ENCODE results near the gene DONSON. TPM values are rescaled to one million over a fixed set of nuclear protein-coding genes. Genes with fewer than 3 reads are reported as not detected.

DONSON gene
- total RNA-seq, 1 donor from 2014 or later: 6.5 TPM

GRCh38 chr21:33541756-33542639, 46.5 kb downstream of the DONSON start, which contains the start of gene GART:
Gene GART (minus strand): TSS chr21:33542117. CDS start chr21:33539315, 2,802 bp downstream.
- peak; percentile 86 for DNase-seq (ENCODE audit: low spot score)

GRCh38 chr21:33541105-33541711, 47.3 kb downstream of the DONSON start:
- DNase-seq (ENCODE audit: low spot score): no peak

GRCh38 chr21:33540711-33541104, 47.8 kb downstream of the DONSON start:
- DNase-seq (ENCODE audit: low spot score): no peak

- DNase-seq (ENCODE audit: low spot score): no peak
Observed at GRCh38 chr21:33539616-33540015, 48.9 kb downstream of the DONSON start.

GRCh38 chr21:33537212-33537611, 51.3 kb downstream of the DONSON start:
- no peak for DNase-seq (ENCODE audit: low spot score)

GRCh38 chr21:33531007-33531406, 57.5 kb downstream of the DONSON start:
- no peak for DNase-seq (ENCODE audit: low spot score)

Other genes starting within 250 kb of the DONSON start
- 59.0 TPM for gene IFNGR2, start 185.3 kb downstream of the DONSON start, total RNA-seq
- 84.5 TPM for gene TMEM50B, start 108.7 kb downstream of the DONSON start, total RNA-seq
- gene DNAJC28, start 97.0 kb downstream of the DONSON start, total RNA-seq: 1.2 TPM
- 103 TPM for gene GART, start 46.6 kb downstream of the DONSON start, total RNA-seq
- 390 TPM for gene SON, start 45.6 kb downstream of the DONSON start, total RNA-seq
- gene CRYZL1, start 53.1 kb upstream of the DONSON start, total RNA-seq: 54.0 TPM
- 52.5 TPM for gene ITSN1, start 53.8 kb upstream of the DONSON start, total RNA-seq